ENCODE measurements around the gene NTN3.
"Not testable (repeated sequence)": the region's sequence is repeated elsewhere in the genome, so short reads cannot be mapped to it uniquely, and the experiment has no call there.

Gene NTN3

DNA sequence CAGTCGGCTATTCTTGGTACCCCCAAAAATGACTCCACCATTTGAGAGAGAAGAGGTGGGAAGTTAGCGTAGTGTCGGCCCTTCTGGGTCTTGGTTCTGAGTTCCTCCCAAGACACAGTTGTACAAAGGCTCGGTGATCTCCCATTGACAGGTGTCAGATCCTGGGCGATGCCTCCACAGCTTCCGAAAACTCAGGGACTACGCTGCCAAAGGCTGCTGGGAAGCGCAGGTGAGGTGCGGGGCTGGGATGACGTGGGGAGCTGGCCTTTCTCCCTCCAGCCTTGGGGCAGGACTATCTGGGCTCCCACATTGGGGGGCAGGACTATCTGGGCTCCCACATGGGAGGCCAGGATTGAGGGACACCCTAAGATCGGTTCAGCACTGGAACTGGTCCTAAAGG is 31.5 kb upstream of the NTN3 start:
- no peak for DNase-seq

DNA sequence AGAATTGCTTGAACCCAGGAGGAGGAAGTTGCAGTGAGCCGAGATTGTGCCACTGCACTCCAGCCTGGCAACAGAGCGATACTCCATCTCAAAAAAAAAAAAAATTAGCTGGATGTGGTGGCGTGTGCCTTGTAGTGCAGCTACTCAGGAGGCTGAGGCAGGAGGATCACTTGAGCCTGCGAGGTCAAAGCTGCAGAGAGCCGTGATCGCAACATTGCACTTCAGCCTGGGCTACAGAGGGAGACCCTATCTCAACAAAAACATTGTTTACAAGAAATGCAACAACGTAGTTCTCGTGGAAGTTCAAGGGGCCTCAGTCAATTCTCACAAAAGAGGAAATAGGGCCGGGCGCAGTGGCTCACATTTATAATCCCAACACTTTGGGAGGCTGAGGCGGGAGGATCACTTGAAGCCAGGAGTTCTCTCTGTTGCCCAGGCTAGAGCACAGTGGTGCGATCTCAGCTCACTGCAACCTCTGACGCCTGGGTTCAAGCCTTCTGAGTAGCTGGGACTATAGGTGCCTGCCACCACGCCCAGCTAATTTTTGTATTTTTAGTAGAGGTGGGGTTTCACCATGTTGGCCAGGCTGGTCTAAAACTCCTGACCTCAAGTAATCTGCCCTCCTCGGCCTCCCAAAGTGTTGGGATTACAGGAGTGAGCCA is 29.8 kb upstream of the NTN3 start:
- DNase-seq, result not testable (repeated sequence)

DNA sequence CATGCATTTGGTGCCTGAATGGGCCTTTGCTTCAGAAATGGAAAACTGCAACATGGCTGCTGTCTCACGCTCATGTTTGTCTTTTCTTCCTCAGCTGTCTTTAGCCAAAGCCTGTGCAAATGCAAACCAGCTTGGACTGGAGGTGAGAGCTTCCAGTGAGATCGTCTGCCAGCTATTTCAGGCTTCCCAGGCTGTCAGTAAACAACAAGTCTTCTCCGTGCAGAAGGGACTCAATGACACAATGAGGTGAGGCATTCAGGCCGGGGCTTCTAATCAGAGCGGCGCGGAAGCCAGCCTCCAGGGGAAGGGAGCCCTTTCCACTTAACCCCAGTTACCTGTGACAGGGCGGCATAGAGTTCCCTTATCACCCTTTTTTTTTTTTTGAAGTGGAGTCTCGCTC is 27.5 kb upstream of the NTN3 start:
- DNase-seq, result no peak

DNA sequence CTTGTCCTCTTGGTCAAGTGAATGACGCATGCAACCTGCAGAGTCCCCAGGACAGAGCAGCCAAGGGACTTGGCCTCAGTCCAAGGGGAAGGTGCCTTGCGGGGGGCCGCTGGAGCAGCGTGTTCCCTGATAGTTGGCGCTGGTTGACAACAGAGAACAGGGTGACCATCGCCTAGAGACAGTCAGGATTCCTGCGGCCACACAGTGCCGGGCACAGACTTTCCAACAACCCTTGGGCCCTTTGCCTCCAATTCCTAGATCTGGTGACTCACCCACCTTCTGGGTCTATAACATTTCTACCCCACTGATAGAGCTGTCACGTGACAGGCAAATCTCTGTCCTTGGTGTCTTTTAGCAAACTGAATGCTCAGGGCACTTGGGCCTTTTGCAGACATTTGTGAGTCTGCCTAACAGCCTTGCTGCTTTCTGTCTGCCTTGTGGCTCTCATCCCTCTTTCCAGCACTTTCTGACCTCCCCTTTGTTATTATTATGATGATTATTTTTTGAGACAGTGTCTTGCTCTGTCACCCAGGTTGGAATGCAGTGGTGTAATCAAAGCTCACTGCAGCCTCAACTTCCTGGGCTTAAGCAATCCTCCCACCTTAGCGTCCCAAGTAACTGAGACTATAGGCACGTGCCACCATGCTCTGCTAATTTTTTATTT is 23.0 kb upstream of the NTN3 start:
- DNase-seq, result no peak

DNA sequence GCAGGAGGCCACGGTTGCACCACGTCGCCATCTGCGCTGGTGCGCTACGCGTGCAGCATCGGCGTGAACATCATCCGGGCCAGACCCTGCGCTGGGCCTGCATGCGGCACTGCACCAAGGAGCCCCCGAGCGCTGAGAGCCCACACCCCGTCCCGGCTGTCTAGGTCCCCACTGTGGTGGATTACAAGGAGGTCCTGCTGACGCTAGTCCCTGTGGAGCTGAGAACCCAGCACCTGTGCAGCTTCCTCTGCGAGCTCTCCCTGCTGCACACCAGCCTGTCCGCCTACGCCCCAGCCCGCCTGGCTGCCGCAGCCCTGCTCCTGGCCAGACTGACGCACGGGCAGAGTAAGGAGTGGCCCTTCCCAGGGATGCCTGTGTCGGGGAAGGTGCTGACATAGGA is 22.0 kb upstream of the NTN3 start:
- no peak for DNase-seq

DNA sequence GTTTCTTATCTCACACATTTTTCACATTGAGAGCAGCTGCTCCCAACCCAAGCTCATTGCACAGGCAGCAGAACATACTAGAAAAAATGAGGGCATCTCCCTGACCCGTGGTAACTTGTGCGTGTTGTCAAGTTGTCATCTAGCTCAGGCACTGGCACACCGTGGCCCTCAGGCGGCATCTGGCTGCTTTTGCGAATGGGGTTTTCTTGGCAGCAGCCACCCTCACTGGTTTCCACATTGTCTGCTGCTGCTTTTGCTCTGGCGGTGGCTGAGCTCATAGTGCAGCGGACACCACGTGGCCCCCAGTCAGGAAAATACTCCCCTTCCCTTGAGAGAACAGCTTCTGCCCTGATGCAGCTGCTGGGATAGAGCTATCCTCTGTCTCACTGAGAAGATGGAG is 20.6 kb upstream of the NTN3 start:
- DNase-seq, result peak in 46 of 58 donors; percentile 14 to 80 (median 53)

DNA sequence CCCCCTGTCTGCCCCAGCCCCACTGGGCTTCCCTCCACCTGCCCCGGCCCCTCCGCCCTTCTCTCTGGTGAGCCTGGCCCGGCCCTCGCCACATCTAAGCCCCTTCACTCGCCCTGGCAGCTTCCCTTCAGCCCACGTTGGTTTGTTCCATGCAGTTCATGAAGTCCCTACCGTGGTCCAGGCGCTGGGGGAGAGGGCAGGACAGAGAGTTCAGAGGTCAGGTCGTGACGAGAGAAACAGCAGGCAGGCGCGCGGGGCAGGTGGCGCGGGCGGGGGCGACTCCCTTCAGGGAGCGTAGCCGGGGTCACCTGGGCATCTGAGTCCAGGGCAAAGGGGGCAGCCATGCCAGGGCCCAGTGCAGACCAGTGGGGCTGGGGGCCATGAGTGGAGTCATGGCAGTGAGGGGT is 20.1 kb upstream of the NTN3 start:
- no peak for DNase-seq

DNA sequence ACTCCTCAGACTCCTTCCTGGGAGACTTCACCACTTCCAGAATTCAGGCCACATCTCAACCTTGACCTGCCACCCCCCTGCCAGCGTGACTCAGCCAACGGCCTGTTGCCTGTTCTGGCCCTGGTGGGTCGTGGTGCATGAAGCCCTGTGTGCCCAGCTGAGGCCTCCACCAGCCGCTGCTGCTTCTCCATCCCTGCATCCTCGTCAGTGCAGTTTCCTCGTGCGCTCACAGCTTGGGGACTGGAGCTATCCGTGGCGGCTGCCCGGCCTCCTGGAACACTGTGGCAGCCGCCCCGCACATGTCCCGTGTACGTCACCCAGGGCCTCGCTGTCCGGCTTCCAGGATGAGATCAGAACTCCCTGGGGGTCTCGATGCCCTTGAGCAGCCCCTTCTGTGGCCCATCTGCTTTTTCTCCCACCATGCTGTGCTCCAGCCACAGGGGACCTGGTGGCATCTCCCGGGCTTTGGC is 19.2 kb upstream of the NTN3 start:
- no peak for DNase-seq

DNA sequence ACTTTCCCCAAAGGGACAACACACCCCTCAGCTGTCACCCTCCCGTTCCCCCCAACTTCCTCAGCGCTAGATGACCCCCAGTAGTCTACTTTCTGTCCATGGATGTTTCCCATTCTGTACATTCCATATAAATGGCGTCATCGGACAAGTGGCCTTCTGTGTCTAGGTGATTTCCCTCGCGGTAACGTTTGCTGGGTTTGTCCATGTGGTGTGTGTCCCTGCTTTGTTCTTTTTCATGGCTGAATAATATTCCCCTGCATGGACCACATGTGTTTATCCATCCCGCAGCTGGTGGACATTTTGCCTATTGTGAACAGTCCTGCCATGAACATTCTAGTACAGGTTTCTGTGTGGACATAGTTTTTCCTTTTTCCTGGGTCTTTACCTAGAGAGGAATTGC is 18.4 kb upstream of the NTN3 start:
- no peak for DNase-seq

DNA sequence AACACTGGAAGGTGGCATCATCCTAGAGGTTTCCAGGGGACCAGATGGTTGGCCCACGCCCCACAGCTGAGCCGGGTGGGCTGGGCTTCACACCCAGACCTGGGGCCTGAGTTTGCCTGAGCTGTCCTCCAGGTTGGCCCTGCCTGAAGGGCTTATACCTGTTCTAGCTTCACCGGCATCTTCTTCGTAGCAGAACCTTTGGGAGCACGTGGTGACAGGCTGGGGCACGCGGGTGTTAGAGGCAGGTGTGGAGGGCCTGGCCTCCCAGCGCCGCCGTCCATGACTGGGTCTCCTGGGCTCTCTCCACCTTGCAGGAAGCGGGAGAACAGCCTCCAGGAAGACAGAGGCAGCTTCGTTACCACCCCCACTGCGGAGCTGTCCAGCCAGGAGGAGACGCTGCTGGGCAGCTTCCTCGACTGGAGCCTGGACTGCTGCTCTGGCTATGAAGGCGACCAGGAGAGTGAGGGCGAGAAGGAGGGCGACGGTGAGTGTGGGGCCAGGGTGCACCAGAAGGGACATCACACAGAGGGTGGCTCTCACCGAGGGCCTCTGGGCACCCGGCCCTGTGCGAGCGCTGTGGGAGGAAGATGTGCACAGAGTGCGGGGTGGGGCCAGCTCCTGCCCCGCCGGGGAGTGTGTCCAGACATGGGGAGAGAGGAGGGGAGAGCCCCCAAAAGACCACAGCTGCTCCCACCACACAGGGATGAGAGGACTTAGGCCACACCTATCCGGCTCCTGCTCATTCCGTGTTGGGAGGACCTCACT is 15.8 kb upstream of the NTN3 start:
- DNase-seq, result no peak

DNA sequence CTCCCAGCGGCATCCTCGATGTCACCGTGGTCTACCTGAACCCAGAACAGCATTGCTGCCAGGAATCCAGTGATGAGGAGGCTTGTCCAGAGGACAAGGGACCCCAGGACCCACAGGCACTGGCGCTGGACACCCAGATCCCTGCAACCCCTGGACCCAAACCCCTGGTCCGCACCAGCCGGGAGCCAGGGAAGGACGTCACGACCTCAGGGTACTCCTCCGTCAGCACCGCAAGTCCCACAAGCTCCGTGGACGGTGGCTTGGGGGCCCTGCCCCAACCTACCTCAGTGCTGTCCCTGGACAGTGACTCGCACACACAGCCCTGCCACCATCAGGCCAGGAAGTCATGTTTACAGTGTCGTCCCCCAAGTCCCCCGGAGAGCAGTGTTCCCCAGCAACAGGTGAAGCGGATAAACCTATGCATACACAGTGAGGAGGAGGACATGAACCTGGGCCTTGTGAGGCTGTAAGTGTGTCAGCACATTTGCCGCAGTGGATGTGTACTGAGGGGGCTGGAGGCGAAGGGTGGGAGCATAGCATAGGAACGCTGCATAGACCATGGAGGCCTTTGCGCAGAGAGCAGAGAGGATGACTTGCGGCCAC is 14.4 kb upstream of the NTN3 start:
- DNase-seq, result no peak

DNA sequence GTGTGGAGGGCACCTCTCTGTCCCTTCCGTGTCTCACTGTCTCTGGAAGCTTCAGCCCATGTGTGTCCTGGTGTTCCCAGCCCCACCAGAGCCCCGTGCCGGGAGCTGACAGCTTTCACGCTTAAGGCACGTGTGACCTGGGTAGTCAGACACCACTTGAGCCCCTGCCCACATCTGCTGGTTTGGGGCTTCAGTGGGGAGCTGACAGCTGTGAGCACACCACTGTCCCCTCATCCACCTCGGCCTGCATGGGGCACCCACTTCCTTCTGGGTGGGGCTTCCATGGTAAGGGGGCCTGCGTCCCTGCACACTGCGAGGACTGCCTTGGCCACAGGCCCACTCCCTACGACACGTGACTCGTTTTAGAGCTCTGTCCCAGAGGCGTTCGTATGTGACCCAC is 13.8 kb upstream of the NTN3 start:
- DNase-seq, result no peak

DNA sequence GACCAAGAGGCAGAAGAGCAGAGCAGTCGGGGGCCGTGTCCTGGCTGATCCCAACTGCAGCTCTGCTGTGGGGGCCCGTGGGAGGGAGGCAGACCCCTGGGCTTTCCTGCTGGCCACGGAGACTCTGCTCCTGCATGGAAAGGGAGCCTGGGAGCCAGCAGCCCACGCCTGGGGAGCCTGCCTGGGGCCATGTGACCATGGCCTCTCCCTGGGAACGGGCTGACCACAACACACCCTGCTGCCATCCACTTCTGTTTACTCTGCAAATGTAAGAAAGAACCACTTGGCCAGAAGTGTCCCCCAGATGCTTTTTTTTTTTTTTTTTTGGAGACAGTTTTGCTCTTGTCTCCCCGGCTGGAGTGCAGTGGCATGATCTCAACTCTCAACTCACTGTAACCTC is 13.2 kb upstream of the NTN3 start:
- DNase-seq, result no peak

DNA sequence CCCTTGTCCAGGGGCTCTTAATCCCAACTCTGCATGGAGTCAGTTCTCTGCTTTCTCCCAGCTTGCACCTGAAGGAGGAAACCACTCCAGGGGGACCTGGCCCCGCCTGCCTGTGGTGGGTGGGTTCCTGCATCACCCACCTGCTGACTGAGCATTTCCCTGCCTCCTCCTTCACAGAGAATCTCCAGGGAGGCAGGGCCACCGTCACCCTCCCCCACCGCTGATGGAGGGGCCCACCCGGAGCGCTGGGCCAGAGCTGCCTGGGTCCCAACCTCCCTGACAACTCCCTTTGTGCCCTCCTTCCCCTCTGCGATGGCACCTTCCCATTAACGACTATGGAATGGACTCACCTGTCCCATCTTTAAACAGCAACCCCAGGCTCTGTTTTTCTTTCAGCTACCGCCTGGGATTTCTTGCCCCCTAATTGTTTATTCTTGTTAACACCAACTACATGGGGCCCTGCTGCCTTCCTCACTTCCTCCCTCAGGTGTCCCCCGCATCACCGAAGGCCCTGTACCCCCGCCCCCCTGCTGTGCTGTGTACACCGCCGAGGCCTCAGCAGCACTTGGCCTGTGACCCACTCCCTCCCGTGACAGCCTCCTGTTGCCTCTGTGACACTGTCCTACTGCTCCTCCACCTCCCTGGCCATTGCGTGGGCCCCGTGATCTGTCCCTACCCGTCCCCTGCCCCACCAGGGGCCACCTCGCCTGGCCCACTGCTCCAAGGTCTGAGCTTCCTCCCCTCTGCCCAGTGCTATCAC is 12.0 kb upstream of the NTN3 start:
- DNase-seq, result no peak

DNA sequence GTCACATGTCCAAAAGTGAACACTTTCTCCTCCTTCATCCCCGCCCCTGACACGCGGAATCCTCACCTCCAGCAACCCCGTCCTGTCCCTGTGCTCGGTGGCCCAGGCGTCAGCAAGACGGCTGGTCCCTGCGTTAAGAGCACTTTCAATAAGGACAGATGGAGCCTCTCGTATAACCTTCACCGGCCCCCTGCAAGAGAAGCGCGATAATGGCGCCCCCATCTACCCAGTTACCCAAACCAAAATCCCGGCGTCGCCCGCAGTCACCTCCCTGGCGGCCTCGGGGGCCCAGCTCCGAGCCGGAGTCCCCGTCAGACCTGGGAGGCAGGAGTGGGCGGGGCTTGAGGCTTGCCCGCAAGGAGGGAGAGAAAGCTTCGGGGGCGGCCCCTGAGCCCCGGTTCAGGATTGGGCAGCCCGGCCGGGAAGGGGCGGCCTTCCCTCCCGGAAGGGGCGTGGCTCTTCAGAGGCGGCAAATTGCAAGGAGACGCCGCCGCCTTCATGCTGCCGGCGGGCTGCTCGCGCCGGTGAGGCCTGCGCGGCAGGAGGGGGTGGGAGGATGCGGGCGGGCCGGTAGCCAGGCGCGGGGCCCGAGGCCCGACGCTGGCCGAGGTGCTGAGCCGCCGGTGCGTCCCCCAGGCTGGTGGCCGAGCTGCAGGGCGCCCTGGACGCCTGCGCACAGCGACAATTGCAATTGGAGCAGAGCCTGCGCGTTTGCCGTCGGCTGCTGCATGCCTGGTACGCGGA is 11.3 kb upstream of the NTN3 start, which contains the start of gene TEDC2:
Gene TEDC2, plus strand, starts transcription at position 463 of the 744 bp plus-strand sequence. Its CDS starts 36 bp downstream, at position 499.
- DNase-seq, result peak; percentile 46 to 96 (median 88)

DNA sequence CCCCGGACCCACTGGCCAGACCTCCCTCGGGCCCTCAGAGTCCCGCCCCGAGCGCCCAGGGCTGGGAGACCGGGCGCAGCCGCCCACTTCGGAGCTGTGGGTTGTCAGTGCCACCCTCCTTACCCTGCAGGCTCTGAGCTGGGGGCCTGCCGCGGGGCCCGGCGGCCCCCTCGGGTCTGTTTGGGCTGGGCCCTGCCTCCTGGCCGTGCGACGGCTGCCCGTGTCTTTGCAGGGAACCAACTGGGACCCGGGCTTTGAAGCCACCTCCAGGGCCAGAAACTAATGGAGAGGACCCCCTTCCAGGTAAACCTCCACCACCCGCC is 10.7 kb upstream of the NTN3 start:
- DNase-seq, result no peak

DNA sequence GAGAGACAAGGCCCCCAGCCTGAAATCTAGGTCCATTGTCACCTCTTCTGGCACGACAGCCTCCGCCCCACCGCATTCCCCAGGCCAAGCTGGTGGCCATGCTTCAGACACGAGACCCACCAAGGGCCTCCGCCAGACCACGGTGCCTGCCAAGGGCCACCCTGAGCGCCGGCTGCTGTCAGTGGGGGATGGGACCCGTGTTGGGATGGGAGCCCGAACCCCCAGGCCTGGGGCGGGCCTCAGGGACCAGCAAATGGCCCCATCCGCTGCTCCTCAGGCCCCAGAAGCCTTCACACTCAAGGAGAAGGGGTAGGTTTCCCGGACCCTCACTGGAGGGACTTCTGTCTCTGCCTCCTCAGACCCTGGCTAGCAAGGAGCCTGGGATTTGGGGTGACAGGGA is 10.2 kb upstream of the NTN3 start:
- no peak for DNase-seq

DNA sequence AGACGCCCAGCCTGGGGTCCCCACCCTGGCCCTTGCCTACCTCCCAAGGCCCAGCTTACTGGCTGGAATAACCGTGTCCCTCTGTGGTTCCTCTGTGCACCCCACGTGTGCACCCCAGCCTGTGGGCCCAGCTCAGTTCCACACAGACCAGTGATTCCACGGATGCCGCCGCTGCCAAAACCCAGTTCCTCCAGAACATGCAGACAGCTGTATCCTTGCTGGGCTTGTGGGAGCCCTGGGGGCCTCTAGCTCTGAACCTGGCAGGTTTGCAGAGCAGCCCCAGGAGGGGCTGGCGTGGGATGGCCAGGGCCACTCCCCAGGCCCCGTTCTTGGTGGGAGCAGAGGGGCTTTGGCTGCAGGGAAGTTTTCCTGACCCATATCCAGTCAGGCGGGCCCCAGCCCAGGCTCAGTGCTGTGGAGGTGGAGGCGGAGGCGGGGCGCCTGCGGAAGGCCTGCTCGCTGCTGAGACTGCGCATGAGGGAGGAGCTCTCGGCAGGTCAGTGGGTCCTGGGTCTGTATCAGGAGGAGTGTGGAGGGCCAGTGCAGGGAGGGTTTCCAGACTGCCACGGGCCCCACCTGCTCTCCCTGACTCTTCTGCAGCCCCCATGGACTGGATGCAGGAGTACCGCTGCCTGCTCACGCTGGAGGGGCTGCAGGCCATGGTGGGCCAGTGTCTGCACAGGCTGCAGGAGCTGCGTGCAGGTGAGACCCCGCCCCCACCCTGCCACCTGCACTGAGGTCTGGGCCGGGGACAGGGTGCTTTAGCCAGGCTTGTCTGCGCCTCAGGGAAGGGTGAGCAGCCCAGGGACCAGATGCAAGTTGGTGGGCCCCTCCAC is 8.8 kb upstream of the NTN3 start:
- no peak for DNase-seq

DNA sequence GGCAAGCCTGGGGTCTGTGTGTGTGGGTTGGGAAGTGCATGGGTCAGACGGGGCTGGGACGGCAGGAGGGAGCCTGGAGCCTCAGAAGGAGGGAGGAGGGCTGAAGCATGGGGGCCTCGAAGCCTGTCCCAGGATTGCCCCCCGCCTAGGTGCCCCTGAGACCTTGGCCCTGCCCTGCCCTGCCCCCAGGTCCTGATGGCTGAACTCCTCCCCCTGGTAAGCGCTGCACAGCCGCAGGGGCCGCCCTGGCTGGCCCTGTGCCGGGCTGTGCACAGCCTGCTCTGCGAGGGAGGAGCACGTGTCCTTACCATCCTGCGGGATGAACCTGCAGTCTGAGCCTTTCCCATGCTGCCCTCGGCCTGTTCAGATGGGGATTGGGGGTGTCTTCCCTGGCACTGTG is 6.8 kb upstream of the NTN3 start:
- no peak for DNase-seq

Data from anterior cingulate cortex (tissue), 58 donors.